Endothelial cell of umbilical vein (primary cell): ENCODE data around the gene ETV6. TPM values are rescaled to one million over a fixed set of nuclear protein-coding genes. Genes with fewer than 3 reads are reported as not detected.

Source experiments
- BruUV-seq: library from RNA; stranded (reverse); fragments of 400-500 nt; replicated peaks from 2 replicates; lab custom pipeline; 2021; lab: Mats Ljungman, UMichigan
- CTCF ChIA-PET: fragments of 300-600, 350-600 bp; sonication (Branson Sonifier 250); formaldehyde crosslinking; loops from one replicate; lab custom pipeline; 2021; ENCODE audit warnings: antibody characterized with exemption, inconsistent platforms; lab: Charles Lee
- POLR2A ChIA-PET: fragments of 300-600, 350-600 bp; sonication (Branson Sonifier 250); formaldehyde crosslinking; loops from one replicate; lab custom pipeline; 2021; ENCODE audit warnings: antibody characterized with exemption, inconsistent platforms; lab: Charles Lee
- DNase-seq: peaks from one replicate; pipeline ENCODE4 v3.0.0-alpha.2; 2011; ENCODE audit warnings: low read depth, low spot score
- FAIRE-seq: peaks from 2 replicates; lab custom pipeline; 2011; peaks lifted over from hg19 to GRCh38; lab: Jason Lieb, UNC
- H2AFZ ChIP-seq: 2 replicates; pipeline ENCODE4 v1.6.0; 2012; ENCODE audit warnings: low read depth, low read length, control low read depth, inconsistent platforms
- H3K27ac ChIP-seq: 2 replicates; pipeline ENCODE4 v1.5.1; 2011; ENCODE audit warnings: low read depth, mild to moderate bottlenecking, control low read depth, low read length, moderate library complexity; ENCODE audit not compliant: insufficient read depth
- H3K27me3 ChIP-seq, 2 experiments: 2 replicates each; pipeline versions ENCODE4 v1.6.0 to v1.6.1; 2011; ENCODE audit warnings: low read length in 2 of 2, mixed read lengths in 1 of 2; ENCODE audit not compliant: control insufficient read depth in 2 of 2, insufficient read depth in 2 of 2
- H3K36me3 ChIP-seq, 2 experiments: 2 replicates in 1 of 2; 3 replicates in 1 of 2; pipeline ENCODE4 v1.5.1; 2011; ENCODE audit warnings: low read length in 2 of 2, mild to moderate bottlenecking in 1 of 2, moderate library complexity in 1 of 2; ENCODE audit not compliant: control insufficient read depth in 2 of 2, insufficient read depth in 2 of 2; ENCODE audit errors: extremely low read depth in 1 of 2
- H3K4me1 ChIP-seq: 3 replicates; pipeline ENCODE4 v1.5.1; 2011; ENCODE audit warnings: mild to moderate bottlenecking, low read length; ENCODE audit not compliant: control insufficient read depth, insufficient read depth; ENCODE audit errors: extremely low read depth
- H3K4me2 ChIP-seq: 2 replicates; pipeline ENCODE4 v1.6.1; 2011; ENCODE audit warnings: low read length, control low read depth, mixed read lengths; ENCODE audit not compliant: insufficient read depth
- H3K4me3 ChIP-seq, 3 experiments: fragments of 200-600 bp in 1 of 3; sonication (generic), shearing (Covaris generic) in 1 of 3; replicated peaks in 1 of 3; 2 replicates each; pipeline ENCODE4 v1.5.1; 2011 to 2016; ENCODE audit warnings: control low read depth in 3 of 3, low read length in 3 of 3, mild to moderate bottlenecking in 2 of 3, inconsistent platforms in 1 of 3, low read depth in 1 of 3, moderate library complexity in 1 of 3; ENCODE audit not compliant: insufficient read depth in 1 of 3
- H3K79me2 ChIP-seq: 2 replicates; pipeline ENCODE4 v1.6.0; 2012; ENCODE audit warnings: low read length, inconsistent platforms; ENCODE audit not compliant: control insufficient read depth, insufficient read depth
- H3K9ac ChIP-seq: replicated peaks from 2 replicates; pipeline ENCODE3; 2011; ENCODE audit warnings: low read length, control low read depth; ENCODE audit not compliant: insufficient read depth; ENCODE audit errors: extremely low read depth
- H3K9me1 ChIP-seq: replicated peaks from 3 replicates; pipeline ENCODE4 v1.6.0; 2011; ENCODE audit warnings: mild to moderate bottlenecking, low read length; ENCODE audit not compliant: control insufficient read depth, insufficient read depth; ENCODE audit errors: extremely low read depth
- H3K9me3 ChIP-seq: replicated peaks from 2 replicates; pipeline ENCODE4 v1.5.1; 2012; ENCODE audit warnings: low read length, inconsistent platforms; ENCODE audit not compliant: control insufficient read depth, insufficient read depth
- H4K20me1 ChIP-seq: replicated peaks from 2 replicates; pipeline ENCODE3; 2011; ENCODE audit warnings: mild to moderate bottlenecking, low read length; ENCODE audit not compliant: control insufficient read depth, insufficient read depth; ENCODE audit errors: extremely low read depth
- CTCF ChIP-seq, 2 donors: IDR thresholded peaks; 1 replicate in 1 of 2; 2 replicates in 1 of 2; pipeline ENCODE4 v1.5.1; 2011; ENCODE audit warnings: low read length in 2 of 2, mild to moderate bottlenecking in 2 of 2, moderate library complexity in 2 of 2, control low read depth in 1 of 2, inconsistent platforms in 1 of 2, low read depth in 1 of 2; ENCODE audit not compliant: insufficient read depth in 1 of 2; ENCODE audit errors: extremely low read depth in 1 of 2
- EZH2 ChIP-seq: IDR thresholded peaks from 2 replicates; pipeline ENCODE4 v1.6.1; 2012; ENCODE audit warnings: borderline replicate concordance, low read depth, mild to moderate bottlenecking, moderate library complexity, low read length, inconsistent platforms; ENCODE audit not compliant: severe bottlenecking
- FOS ChIP-seq: IDR thresholded peaks from 2 replicates; pipeline ENCODE4 v1.6.1; 2011; ENCODE audit warnings: mild to moderate bottlenecking, low read length, moderate library complexity, borderline replicate concordance; ENCODE audit not compliant: insufficient read depth
- GATA2 ChIP-seq: IDR thresholded peaks from 2 replicates; pipeline ENCODE4 v1.7.0; 2011; ENCODE audit warnings: low read depth, mild to moderate bottlenecking, moderate library complexity, mixed read lengths, low read length; ENCODE audit not compliant: insufficient read length, insufficient read depth
- JUN ChIP-seq: IDR thresholded peaks from 2 replicates; pipeline ENCODE4 v1.6.1; 2011; ENCODE audit warnings: borderline replicate concordance, low read depth; ENCODE audit not compliant: insufficient read length, insufficient read depth
- MAX ChIP-seq: IDR thresholded peaks from 2 replicates; pipeline ENCODE4 v1.6.1; 2011; ENCODE audit not compliant: insufficient read depth, insufficient read length
- MYC ChIP-seq: IDR thresholded peaks from one replicate; pipeline ENCODE4 v1.6.1; 2011; ENCODE audit warnings: mild to moderate bottlenecking, low read depth, low read length
- POLR2A ChIP-seq: IDR thresholded peaks from 2 replicates; pipeline ENCODE4 v1.6.1; 2012; ENCODE audit warnings: low read depth, mild to moderate bottlenecking, control low read depth, low read length
- POLR2AphosphoS5 ChIP-seq: IDR thresholded peaks from 2 replicates; pipeline ENCODE4 v1.6.1; 2012; ENCODE audit warnings: low read depth, mild to moderate bottlenecking, control low read depth, low read length, moderate library complexity; ENCODE audit not compliant: insufficient read depth
- dilution Hi-C: fragments of 300-500 bp; cut with MboI; formaldehyde crosslinking; loops from one replicate; pipeline ENCODE4 v1.15.0; 2019; ENCODE audit warnings: low sequenced_read_pairs; ENCODE audit not compliant: extremely low pct_ligation_motif_present
- intact Hi-C: fragments of 100-400 bp; cut with micrococcal nuclease; formaldehyde crosslinking; loops from one replicate; pipeline ENCODE4 v1.10.0; 2022
- polyA plus RNA-seq, 4 experiments: library from polyadenylated mRNA; depleted of rRNA in 3 of 4; stranded (reverse) in 3 of 4; unstranded in 1 of 4; fragments of >200 nt; gene quantifications; 2 replicates each; pipeline versions ENCODE4 v1.2.1 to v1.2.3, GENCODE V29; 2011 to 2012; ENCODE audit warnings: missing spikeins in 1 of 4
- total RNA-seq: library from RNA; stranded (reverse); gene quantifications from 2 replicates; pipeline ENCODE4 v1.2.3, GENCODE V29; 2021

The ETV6 gene
- total and polyA plus RNA-seq, 2 donors (not counting 3 experiments of a cell fraction or from before 2014, with no cell fraction given) = 15.9 to 57.1 TPM

GRCh38 chr12:11824736-11825135 is 175.3 kb downstream of the ETV6 start:
- intact Hi-C loops = no loop called here
- Histone ChIP-seq H3K4me2 (no peak overlapping the region), H3K27ac (no peak overlapping the region), H3K9ac (no peak overlapping the region), H3K4me1 (peaks cover 16% of the 10 kb centered on the region), H3K79me2 (peaks cover 2% of the 10 kb centered on the region), H3K9me1 (no peaks in the 10 kb centered on the region), H3K4me3 (no peak overlapping the region), H3K9me3 (no peaks in the 10 kb centered on the region), H2AFZ (no peak overlapping the region), H3K36me3 (peaks cover 3 to 9% of the 10 kb centered on the region in 2 experiments), H4K20me1 (no peaks in the 10 kb centered on the region), H3K27me3 (no peaks in the 10 kb centered on the region)
- no TSS peak for BruUV-seq
- TF ChIP-seq FOS (no peak), CTCF (IDR thresholded peaks at IDR 0.05; ENCODE audit: extremely low read depth in 1 of 2, insufficient read depth in 1 of 2, low read depth in 1 of 2, low read length in 2 of 2) (no peak), MYC (no peak), EZH2 (no peak), POLR2A (no peak), POLR2AphosphoS5 (no peak), JUN (no peak), MAX (no peak), GATA2 (no peak)
- dilution Hi-C loops = no loop called here
- POLR2A ChIA-PET = no interaction called here
- FAIRE-seq (peak; percentile 62), DNase-seq (peak; percentile 66)
- CTCF ChIA-PET = interaction anchor here (0.6 to 1.3 kb wide), 2 partner anchors 10 to 91 kb away, joined by 3 to 4 read pairs; no protein-coding TSS in a partner anchor
